ENCODE results near the gene UGT1A6. TPM values are rescaled to one million over a fixed set of nuclear protein-coding genes. Genes with fewer than 3 reads are reported as not detected.

UGT1A6 gene
- total RNA-seq, 3 donors from 2014 or later: not detected

DNA sequence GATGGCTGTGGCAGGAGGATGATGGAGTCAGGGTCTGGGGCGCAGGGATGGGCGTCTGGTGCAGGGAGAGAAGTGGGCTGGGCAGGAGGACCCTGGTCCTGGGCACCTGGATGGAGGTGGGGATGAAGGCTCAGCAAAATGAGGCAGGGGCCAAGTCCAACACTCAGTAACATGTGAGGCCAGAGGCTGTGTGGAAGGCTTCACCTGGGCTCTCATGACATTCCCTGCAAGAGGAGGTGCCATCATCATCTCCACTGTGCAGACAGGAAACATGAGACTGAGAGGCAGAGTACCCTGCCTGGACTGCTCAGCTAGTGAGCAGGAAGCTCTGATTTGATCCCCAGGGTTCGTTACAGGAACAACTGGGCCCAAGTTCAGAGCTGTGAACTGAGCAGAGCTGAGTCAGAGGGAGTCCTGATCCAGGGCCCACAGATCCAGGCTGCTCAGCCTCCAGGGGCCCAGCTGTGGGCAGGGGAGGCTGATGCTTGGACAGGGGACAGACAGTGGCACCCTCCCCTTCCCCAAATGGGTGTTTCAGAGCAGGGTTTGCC, 124.7 kb downstream of the UGT1A6 start:
- no peak for DNase-seq (ENCODE audit: low spot score in 2 of 2)

DNA sequence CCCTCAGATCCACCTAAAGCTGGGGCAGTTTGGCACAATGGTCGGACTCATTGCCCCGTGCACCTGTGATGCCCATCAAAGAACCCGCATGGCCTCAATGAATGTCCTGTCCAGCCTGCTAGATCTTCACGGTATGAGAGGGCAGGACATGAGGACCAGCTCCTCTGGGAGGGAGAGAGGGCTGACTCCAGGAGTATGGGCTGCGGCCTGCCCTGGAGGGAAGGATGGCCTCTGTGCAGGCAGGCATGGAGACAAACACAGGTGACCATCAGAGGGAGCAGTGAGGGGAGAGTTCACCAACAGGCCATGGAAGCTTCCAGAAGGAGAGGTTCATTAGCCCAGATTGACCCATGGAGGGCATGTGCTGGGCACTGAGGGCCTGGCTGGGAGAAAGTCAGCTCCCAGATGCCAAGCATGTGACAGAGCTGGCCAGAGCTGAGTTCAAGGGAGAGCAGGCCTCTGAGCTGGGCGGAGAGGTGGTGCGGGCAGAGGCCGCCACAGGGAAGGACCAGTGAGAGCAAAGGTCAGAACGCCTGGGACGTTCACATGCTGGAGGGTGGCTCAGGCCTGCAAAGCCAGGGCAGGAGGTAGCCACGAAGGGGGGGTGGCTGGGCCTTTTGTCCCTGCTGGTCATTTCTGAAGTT, 125.4 kb downstream of the UGT1A6 start:
- TF ChIP-seq, protein P1, sequence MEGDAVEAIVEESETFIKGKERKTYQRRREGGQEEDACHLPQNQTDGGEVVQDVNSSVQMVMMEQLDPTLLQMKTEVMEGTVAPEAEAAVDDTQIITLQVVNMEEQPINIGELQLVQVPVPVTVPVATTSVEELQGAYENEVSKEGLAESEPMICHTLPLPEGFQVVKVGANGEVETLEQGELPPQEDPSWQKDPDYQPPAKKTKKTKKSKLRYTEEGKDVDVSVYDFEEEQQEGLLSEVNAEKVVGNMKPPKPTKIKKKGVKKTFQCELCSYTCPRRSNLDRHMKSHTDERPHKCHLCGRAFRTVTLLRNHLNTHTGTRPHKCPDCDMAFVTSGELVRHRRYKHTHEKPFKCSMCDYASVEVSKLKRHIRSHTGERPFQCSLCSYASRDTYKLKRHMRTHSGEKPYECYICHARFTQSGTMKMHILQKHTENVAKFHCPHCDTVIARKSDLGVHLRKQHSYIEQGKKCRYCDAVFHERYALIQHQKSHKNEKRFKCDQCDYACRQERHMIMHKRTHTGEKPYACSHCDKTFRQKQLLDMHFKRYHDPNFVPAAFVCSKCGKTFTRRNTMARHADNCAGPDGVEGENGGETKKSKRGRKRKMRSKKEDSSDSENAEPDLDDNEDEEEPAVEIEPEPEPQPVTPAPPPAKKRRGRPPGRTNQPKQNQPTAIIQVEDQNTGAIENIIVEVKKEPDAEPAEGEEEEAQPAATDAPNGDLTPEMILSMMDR (IDR thresholded peaks at IDR 0.05): no peak
- no peak for TF ChIP-seq POLR2AphosphoS5 (IDR thresholded peaks at IDR 0.05)
- no peak for TF ChIP-seq POLR2A (IDR thresholded peaks at IDR 0.05)
- no peak for DNase-seq (ENCODE audit: low spot score in 2 of 2)
- H3K27me3 ChIP-seq: no peaks in the 10 kb centered on the region
- H3K36me3 ChIP-seq: no peaks in the 10 kb centered on the region
- H3K9me3 ChIP-seq: no peaks in the 10 kb centered on the region
- no peak overlapping the region for H3K27ac ChIP-seq
- no peak overlapping the region for H3K4me3 ChIP-seq
- intact Hi-C loops (cut with DNase I; ENCODE audit: low total_unique reads): loop anchor here (5.0 kb wide), 1 partner anchor 64 kb away; no protein-coding TSS in a partner anchor
- no peaks in the 10 kb centered on the region for H3K4me1 ChIP-seq

More for the DNA sequence above, 124.7 kb downstream of the UGT1A6 start:
- Histone ChIP-seq H3K36me3 (no peaks in the 10 kb centered on the region), H3K9me3 (no peaks in the 10 kb centered on the region), H3K4me1 (no peaks in the 10 kb centered on the region), H3K27ac (no peak overlapping the region), H3K4me3 (no peak overlapping the region), H3K27me3 (no peaks in the 10 kb centered on the region)
- intact Hi-C loops (cut with DNase I; ENCODE audit: low total_unique reads): loop anchor here (5.0 kb wide), 1 partner anchor 65 kb away; no protein-coding TSS in a partner anchor
- TF ChIP-seq, protein P1 (IDR thresholded peaks at IDR 0.05): no peak
- TF ChIP-seq POLR2A (IDR thresholded peaks at IDR 0.05) (no peak), POLR2AphosphoS5 (IDR thresholded peaks at IDR 0.05) (no peak)

DNA sequence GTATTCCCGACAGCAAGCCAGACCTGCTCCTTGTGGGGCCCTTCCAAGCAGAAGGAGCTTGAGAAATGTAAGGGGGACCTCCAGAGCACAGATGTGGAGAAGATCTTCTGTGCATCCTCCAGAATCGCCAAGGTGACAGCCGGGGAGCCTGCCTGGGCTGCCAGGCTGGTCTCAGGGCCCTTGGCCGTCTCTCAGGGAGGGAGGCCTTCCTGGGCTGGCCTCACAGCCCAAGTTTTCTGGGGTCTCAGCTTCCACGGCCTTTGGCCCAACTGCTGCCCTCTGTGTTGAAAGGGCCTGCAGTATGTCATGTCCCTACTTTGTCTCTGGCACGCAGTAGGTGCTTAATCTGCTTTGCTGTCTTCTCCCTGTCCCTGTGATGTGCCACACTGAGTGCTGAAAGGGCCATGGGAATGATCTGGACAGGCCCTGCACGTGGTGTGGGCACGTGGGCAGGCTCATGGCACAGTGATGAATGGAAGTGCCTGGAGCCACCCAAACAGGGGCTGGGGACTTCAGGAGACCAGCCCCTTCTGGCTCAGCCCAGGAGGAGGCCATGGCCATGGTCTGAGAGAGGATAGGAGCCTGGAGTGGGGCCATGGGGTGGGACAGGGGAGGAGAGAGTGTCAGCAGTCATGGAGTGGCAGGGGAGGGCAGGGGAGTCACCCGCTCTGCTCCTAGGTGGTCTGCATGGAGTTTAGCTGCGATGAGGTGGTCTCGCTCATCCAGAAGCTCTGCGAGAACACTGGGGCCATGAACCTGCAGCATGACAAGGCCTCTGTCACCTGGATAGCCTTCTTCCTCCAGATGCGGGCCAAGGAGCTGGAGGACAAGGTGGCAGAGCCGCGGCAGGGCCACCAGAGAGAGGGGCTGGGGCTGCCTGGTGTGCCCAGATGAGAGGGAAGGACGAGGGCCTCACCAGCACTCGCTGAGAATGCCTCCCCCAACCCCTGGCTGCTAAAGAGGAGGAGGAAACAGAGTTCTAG, 126.2 kb downstream of the UGT1A6 start:
- H3K9me3 ChIP-seq: no peaks in the 10 kb centered on the region
- H3K27me3 ChIP-seq: no peaks in the 10 kb centered on the region
- no peaks in the 10 kb centered on the region for H3K4me1 ChIP-seq
- no peak for DNase-seq (ENCODE audit: low spot score in 2 of 2)
- H3K27ac ChIP-seq: no peak overlapping the region
- H3K36me3 ChIP-seq: no peaks in the 10 kb centered on the region
- H3K4me3 ChIP-seq: no peak overlapping the region
- no peak for TF ChIP-seq POLR2AphosphoS5 (IDR thresholded peaks at IDR 0.05)
- intact Hi-C loops (cut with DNase I; ENCODE audit: low total_unique reads): loop anchor here (5.0 kb wide), 1 partner anchor 63 kb away; no protein-coding TSS in a partner anchor

DNA sequence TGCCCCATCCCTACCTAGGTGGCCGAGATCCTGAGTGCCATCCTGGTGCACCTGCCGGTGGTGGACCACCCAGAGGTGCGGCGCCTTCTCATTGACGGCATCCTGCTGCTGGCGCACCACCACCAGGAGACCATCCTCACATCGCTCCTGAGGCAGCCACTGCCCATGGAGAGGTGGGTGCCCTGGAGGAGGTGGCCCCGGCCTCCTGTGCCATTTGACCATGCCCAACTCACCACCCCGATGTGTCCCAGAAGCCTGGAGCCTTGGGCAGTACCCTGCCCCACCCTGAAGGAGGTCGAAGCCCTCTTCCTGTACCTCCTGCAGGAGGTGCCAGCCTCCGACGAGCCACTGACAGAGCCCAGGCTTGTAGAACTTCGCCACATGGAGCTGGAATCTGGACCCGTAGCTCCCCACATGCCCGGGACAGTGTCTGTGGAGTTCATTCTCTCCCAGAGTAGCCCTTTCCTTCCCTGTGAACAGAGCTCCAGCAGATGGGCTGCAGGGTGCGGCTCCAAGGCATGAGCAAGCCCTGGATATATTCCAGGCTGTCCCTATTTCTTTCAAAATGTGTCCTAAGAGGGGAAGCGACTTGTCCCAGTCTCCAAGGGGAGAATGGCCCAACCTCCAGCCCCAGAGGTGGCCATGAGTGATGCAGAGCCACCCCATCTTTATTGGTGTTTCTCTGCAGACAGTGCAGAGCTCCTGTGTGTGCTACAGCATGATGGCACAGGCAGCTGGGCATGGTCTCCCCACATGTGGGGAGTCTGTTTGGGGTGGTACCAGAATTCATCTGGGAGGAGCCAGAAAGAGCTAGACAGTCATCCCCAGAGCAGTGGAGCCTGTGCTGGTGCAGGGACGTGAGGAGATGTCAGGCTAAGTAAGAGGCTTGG, 127.4 kb downstream of the UGT1A6 start:
- intact Hi-C loops (cut with DNase I; ENCODE audit: low total_unique reads): loop anchor here (5.0 kb wide), 1 partner anchor 62 kb away; no protein-coding TSS in a partner anchor
- Histone ChIP-seq H3K36me3 (no peaks in the 10 kb centered on the region), H3K27ac (no peak overlapping the region), H3K27me3 (no peaks in the 10 kb centered on the region), H3K4me3 (no peak overlapping the region), H3K9me3 (no peaks in the 10 kb centered on the region), H3K4me1 (no peaks in the 10 kb centered on the region)
- no peak for DNase-seq (ENCODE audit: low spot score in 2 of 2)
- no peak for TF ChIP-seq POLR2AphosphoS5 (IDR thresholded peaks at IDR 0.05)
- TF ChIP-seq, protein P1 (IDR thresholded peaks at IDR 0.05): no peak
- no peak for TF ChIP-seq POLR2A (IDR thresholded peaks at IDR 0.05)

DNA sequence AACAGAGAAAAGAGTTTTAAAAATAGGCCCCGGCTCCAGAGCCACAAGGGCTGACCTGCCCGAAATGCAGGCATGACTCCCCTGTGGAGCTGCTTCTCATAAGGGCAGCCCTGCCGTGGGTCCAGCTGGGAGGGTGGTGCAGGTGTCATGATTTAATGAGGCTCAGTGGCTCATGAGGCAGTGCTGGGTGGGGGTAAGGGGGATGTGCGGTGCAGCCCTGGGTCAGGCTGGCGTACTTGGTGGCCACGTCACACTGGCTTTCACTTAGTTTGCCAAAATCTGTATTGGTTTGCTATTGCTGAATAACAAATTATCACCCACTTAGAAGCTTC, 128.1 kb downstream of the UGT1A6 start:
- TF ChIP-seq, protein P1 (IDR thresholded peaks at IDR 0.05): no peak
- TF ChIP-seq POLR2A (IDR thresholded peaks at IDR 0.05) (no peak), POLR2AphosphoS5 (IDR thresholded peaks at IDR 0.05) (no peak)
- intact Hi-C loops (cut with DNase I; ENCODE audit: low total_unique reads): no loop called here
- no peaks in the 10 kb centered on the region for H3K27me3 ChIP-seq
- H3K27ac ChIP-seq: no peak overlapping the region
- no peaks in the 10 kb centered on the region for H3K9me3 ChIP-seq
- DNase-seq (ENCODE audit: low spot score in 2 of 2): no peak
- no peak overlapping the region for H3K4me3 ChIP-seq
- no peaks in the 10 kb centered on the region for H3K4me1 ChIP-seq
- no peaks in the 10 kb centered on the region for H3K36me3 ChIP-seq

All from breast epithelium (tissue), 4 donors.